ENCODE measurements around the gene TSLP.

DNA sequence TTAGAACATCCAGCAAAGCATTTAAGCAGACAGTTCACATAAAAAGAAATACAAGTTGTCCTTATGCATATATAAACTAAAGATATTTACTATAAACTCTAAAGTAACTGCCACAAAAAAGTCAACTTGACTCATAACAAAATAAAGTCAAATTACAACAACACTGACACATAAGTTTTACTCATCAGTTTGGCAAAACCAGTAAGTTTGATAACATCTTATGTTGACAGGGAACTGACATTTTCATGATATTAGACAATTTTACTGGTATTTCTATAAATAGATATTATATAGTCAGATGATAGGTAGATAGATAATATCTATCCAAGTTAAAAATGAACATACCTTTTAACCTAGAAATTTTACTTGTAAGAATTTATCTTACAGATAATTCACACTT lies 9.9 kb upstream of the TSLP start:
- TF ChIP-seq, protein P1, sequence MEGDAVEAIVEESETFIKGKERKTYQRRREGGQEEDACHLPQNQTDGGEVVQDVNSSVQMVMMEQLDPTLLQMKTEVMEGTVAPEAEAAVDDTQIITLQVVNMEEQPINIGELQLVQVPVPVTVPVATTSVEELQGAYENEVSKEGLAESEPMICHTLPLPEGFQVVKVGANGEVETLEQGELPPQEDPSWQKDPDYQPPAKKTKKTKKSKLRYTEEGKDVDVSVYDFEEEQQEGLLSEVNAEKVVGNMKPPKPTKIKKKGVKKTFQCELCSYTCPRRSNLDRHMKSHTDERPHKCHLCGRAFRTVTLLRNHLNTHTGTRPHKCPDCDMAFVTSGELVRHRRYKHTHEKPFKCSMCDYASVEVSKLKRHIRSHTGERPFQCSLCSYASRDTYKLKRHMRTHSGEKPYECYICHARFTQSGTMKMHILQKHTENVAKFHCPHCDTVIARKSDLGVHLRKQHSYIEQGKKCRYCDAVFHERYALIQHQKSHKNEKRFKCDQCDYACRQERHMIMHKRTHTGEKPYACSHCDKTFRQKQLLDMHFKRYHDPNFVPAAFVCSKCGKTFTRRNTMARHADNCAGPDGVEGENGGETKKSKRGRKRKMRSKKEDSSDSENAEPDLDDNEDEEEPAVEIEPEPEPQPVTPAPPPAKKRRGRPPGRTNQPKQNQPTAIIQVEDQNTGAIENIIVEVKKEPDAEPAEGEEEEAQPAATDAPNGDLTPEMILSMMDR (conservative IDR thresholded peaks at IDR 0.05; ENCODE audit: low read length) = no peak
- no peak for TF ChIP-seq EZH2phosphoT487 (IDR thresholded peaks at IDR 0.05; ENCODE audit: borderline replicate concordance, low read depth, low read length)

Measured in OCI-LY7 (cell line).